Peyer's patch (tissue), 4 donors: ENCODE data around the gene PDE4C.

Experiments
- CTCF ChIP-seq, 6 experiments: fragments of 450-650 bp in 4 of 6; fragments of 200-600 bp in 2 of 6; sonication (generic) in 1 of 6; IDR thresholded peaks; one replicate each; pipeline ENCODE4 v1.5.1; 2017 to 2019; ENCODE audit warnings: antibody characterized with exemption in 6 of 6, mild to moderate bottlenecking in 3 of 6, moderate library complexity in 1 of 6
- POLR2A ChIP-seq, 2 donors: fragments of 450-650 bp; IDR thresholded peaks; one replicate each; pipeline ENCODE4 v1.5.1; 2017; ENCODE audit warnings: antibody characterized with exemption in 2 of 2, mild to moderate bottlenecking in 2 of 2, moderate library complexity in 2 of 2

- TF ChIP-seq CTCF (IDR thresholded peaks at IDR 0.05) (peak in 5 of 6 experiments; percentile 16 to 28 (median 27)), POLR2A (IDR thresholded peaks at IDR 0.05) (no peak)
These were observed 23.3 kb downstream of the PDE4C start for GRCh38 chr19:18202778-18203407.
